Endothelial cell of umbilical vein (primary cell): Measurements from ENCODE around the gene CHRNA5. TPM values are rescaled to one million over a fixed set of nuclear protein-coding genes. Genes with fewer than 3 reads are reported as not detected.

Experiments
- BruUV-seq: library from RNA; stranded (reverse); fragments of 400-500 nt; replicated peaks from 2 replicates; lab custom pipeline; 2021; lab: Mats Ljungman, UMichigan
- CTCF ChIA-PET: fragments of 300-600, 350-600 bp; sonication (Branson Sonifier 250); formaldehyde crosslinking; loops from one replicate; lab custom pipeline; 2021; ENCODE audit warnings: antibody characterized with exemption, inconsistent platforms; lab: Charles Lee
- POLR2A ChIA-PET: fragments of 300-600, 350-600 bp; sonication (Branson Sonifier 250); formaldehyde crosslinking; loops from one replicate; lab custom pipeline; 2021; ENCODE audit warnings: antibody characterized with exemption, inconsistent platforms; lab: Charles Lee
- DNase-seq: peaks from one replicate; pipeline ENCODE4 v3.0.0-alpha.2; 2011; ENCODE audit warnings: low read depth, low spot score
- FAIRE-seq: peaks from 2 replicates; lab custom pipeline; 2011; peaks lifted over from hg19 to GRCh38; lab: Jason Lieb, UNC
- H2AFZ ChIP-seq: 2 replicates; pipeline ENCODE4 v1.6.0; 2012; ENCODE audit warnings: low read depth, low read length, control low read depth, inconsistent platforms
- H3K27ac ChIP-seq: 2 replicates; pipeline ENCODE4 v1.5.1; 2011; ENCODE audit warnings: low read depth, mild to moderate bottlenecking, control low read depth, low read length, moderate library complexity; ENCODE audit not compliant: insufficient read depth
- H3K27me3 ChIP-seq, 2 experiments: 2 replicates each; pipeline versions ENCODE4 v1.6.0 to v1.6.1; 2011; ENCODE audit warnings: low read length in 2 of 2, mixed read lengths in 1 of 2; ENCODE audit not compliant: control insufficient read depth in 2 of 2, insufficient read depth in 2 of 2
- H3K36me3 ChIP-seq, 2 experiments: 2 replicates in 1 of 2; 3 replicates in 1 of 2; pipeline ENCODE4 v1.5.1; 2011; ENCODE audit warnings: low read length in 2 of 2, mild to moderate bottlenecking in 1 of 2, moderate library complexity in 1 of 2; ENCODE audit not compliant: control insufficient read depth in 2 of 2, insufficient read depth in 2 of 2; ENCODE audit errors: extremely low read depth in 1 of 2
- H3K4me1 ChIP-seq: 3 replicates; pipeline ENCODE4 v1.5.1; 2011; ENCODE audit warnings: mild to moderate bottlenecking, low read length; ENCODE audit not compliant: control insufficient read depth, insufficient read depth; ENCODE audit errors: extremely low read depth
- H3K4me2 ChIP-seq: 2 replicates; pipeline ENCODE4 v1.6.1; 2011; ENCODE audit warnings: low read length, control low read depth, mixed read lengths; ENCODE audit not compliant: insufficient read depth
- H3K4me3 ChIP-seq, 3 experiments: fragments of 200-600 bp in 1 of 3; sonication (generic), shearing (Covaris generic) in 1 of 3; replicated peaks in 1 of 3; 2 replicates each; pipeline ENCODE4 v1.5.1; 2011 to 2016; ENCODE audit warnings: control low read depth in 3 of 3, low read length in 3 of 3, mild to moderate bottlenecking in 2 of 3, inconsistent platforms in 1 of 3, low read depth in 1 of 3, moderate library complexity in 1 of 3; ENCODE audit not compliant: insufficient read depth in 1 of 3
- H3K79me2 ChIP-seq: 2 replicates; pipeline ENCODE4 v1.6.0; 2012; ENCODE audit warnings: low read length, inconsistent platforms; ENCODE audit not compliant: control insufficient read depth, insufficient read depth
- H3K9ac ChIP-seq: replicated peaks from 2 replicates; pipeline ENCODE3; 2011; ENCODE audit warnings: low read length, control low read depth; ENCODE audit not compliant: insufficient read depth; ENCODE audit errors: extremely low read depth
- H3K9me1 ChIP-seq: replicated peaks from 3 replicates; pipeline ENCODE4 v1.6.0; 2011; ENCODE audit warnings: mild to moderate bottlenecking, low read length; ENCODE audit not compliant: control insufficient read depth, insufficient read depth; ENCODE audit errors: extremely low read depth
- H3K9me3 ChIP-seq: replicated peaks from 2 replicates; pipeline ENCODE4 v1.5.1; 2012; ENCODE audit warnings: low read length, inconsistent platforms; ENCODE audit not compliant: control insufficient read depth, insufficient read depth
- H4K20me1 ChIP-seq: replicated peaks from 2 replicates; pipeline ENCODE3; 2011; ENCODE audit warnings: mild to moderate bottlenecking, low read length; ENCODE audit not compliant: control insufficient read depth, insufficient read depth; ENCODE audit errors: extremely low read depth
- CTCF ChIP-seq, 2 donors: IDR thresholded peaks; 1 replicate in 1 of 2; 2 replicates in 1 of 2; pipeline ENCODE4 v1.5.1; 2011; ENCODE audit warnings: low read length in 2 of 2, mild to moderate bottlenecking in 2 of 2, moderate library complexity in 2 of 2, control low read depth in 1 of 2, inconsistent platforms in 1 of 2, low read depth in 1 of 2; ENCODE audit not compliant: insufficient read depth in 1 of 2; ENCODE audit errors: extremely low read depth in 1 of 2
- EZH2 ChIP-seq: IDR thresholded peaks from 2 replicates; pipeline ENCODE4 v1.6.1; 2012; ENCODE audit warnings: borderline replicate concordance, low read depth, mild to moderate bottlenecking, moderate library complexity, low read length, inconsistent platforms; ENCODE audit not compliant: severe bottlenecking
- FOS ChIP-seq: IDR thresholded peaks from 2 replicates; pipeline ENCODE4 v1.6.1; 2011; ENCODE audit warnings: mild to moderate bottlenecking, low read length, moderate library complexity, borderline replicate concordance; ENCODE audit not compliant: insufficient read depth
- GATA2 ChIP-seq: IDR thresholded peaks from 2 replicates; pipeline ENCODE4 v1.7.0; 2011; ENCODE audit warnings: low read depth, mild to moderate bottlenecking, moderate library complexity, mixed read lengths, low read length; ENCODE audit not compliant: insufficient read length, insufficient read depth
- JUN ChIP-seq: IDR thresholded peaks from 2 replicates; pipeline ENCODE4 v1.6.1; 2011; ENCODE audit warnings: borderline replicate concordance, low read depth; ENCODE audit not compliant: insufficient read length, insufficient read depth
- MAX ChIP-seq: IDR thresholded peaks from 2 replicates; pipeline ENCODE4 v1.6.1; 2011; ENCODE audit not compliant: insufficient read depth, insufficient read length
- MYC ChIP-seq: IDR thresholded peaks from one replicate; pipeline ENCODE4 v1.6.1; 2011; ENCODE audit warnings: mild to moderate bottlenecking, low read depth, low read length
- POLR2A ChIP-seq: IDR thresholded peaks from 2 replicates; pipeline ENCODE4 v1.6.1; 2012; ENCODE audit warnings: low read depth, mild to moderate bottlenecking, control low read depth, low read length
- POLR2AphosphoS5 ChIP-seq: IDR thresholded peaks from 2 replicates; pipeline ENCODE4 v1.6.1; 2012; ENCODE audit warnings: low read depth, mild to moderate bottlenecking, control low read depth, low read length, moderate library complexity; ENCODE audit not compliant: insufficient read depth
- dilution Hi-C: fragments of 300-500 bp; cut with MboI; formaldehyde crosslinking; loops from one replicate; pipeline ENCODE4 v1.15.0; 2019; ENCODE audit warnings: low sequenced_read_pairs; ENCODE audit not compliant: extremely low pct_ligation_motif_present
- intact Hi-C: fragments of 100-400 bp; cut with micrococcal nuclease; formaldehyde crosslinking; loops from one replicate; pipeline ENCODE4 v1.10.0; 2022
- polyA plus RNA-seq, 4 experiments: library from polyadenylated mRNA; depleted of rRNA in 3 of 4; stranded (reverse) in 3 of 4; unstranded in 1 of 4; fragments of >200 nt; gene quantifications; 2 replicates each; pipeline versions ENCODE4 v1.2.1 to v1.2.3, GENCODE V29; 2011 to 2012; ENCODE audit warnings: missing spikeins in 1 of 4
- total RNA-seq: library from RNA; stranded (reverse); gene quantifications from 2 replicates; pipeline ENCODE4 v1.2.3, GENCODE V29; 2021

CHRNA5 gene
- total and polyA plus RNA-seq, 2 donors (not counting 3 experiments of a cell fraction or from before 2014, with no cell fraction given), result 6.4 to 12.7 TPM

- intact Hi-C loops, result loop anchor here (1.0 kb wide), 1 partner anchor 26 kb away; the partner anchor contains the start of gene PSMA4
- TF ChIP-seq GATA2 (no peak), CTCF (IDR thresholded peaks at IDR 0.05; ENCODE audit: extremely low read depth in 1 of 2, insufficient read depth in 1 of 2, low read depth in 1 of 2, low read length in 2 of 2) (peak; percentile 17 to 23)
- Histone ChIP-seq H3K36me3 (no peaks in the 10 kb centered on the region), H2AFZ (peak overlapping the region; percentile 97), H3K9me3 (no peaks in the 10 kb centered on the region), H3K79me2 (no peaks in the 10 kb centered on the region), H4K20me1 (no peaks in the 10 kb centered on the region), H3K27me3 (peaks cover 2 to 7% of the 10 kb centered on the region in 2 experiments), H3K4me2 (peak overlapping the region; percentile 99), H3K9ac (peak overlapping the region; percentile 50), H3K27ac (no peak overlapping the region), H3K9me1 (no peaks in the 10 kb centered on the region), H3K4me3 (peak overlapping the region; percentile 66 to 95 (median 94)), H3K4me1 (peaks cover 12% of the 10 kb centered on the region)
- FAIRE-seq (peak; percentile 55), DNase-seq (peak; percentile 42)
- TSS peak; percentile 50 for BruUV-seq
- dilution Hi-C loops, result no loop called here
- ChIA-PET POLR2A (interaction anchor here (1.3 kb wide), 1 partner anchor 26 kb away, joined by 7 read pairs; the partner anchor contains the start of gene PSMA4), CTCF (interaction anchor here (1.0 to 2.5 kb wide), 11 partner anchors 8 to 307 kb away, joined by 3 to 27 read pairs (median 5); partner anchors contain the start of genes MORF4L1 and PSMA4)
Measured at GRCh38 chr15:78565951-78566774, 843 bp downstream of the CHRNA5 start.

GRCh38 chr15:78567531-78567930 lies 2.2 kb downstream of the CHRNA5 start:
- Histone ChIP-seq H4K20me1 (no peaks in the 10 kb centered on the region), H3K27ac (no peak overlapping the region), H3K9me1 (no peaks in the 10 kb centered on the region), H3K9ac (no peak overlapping the region), H3K4me1 (peaks cover 12% of the 10 kb centered on the region), H3K36me3 (no peaks in the 10 kb centered on the region), H3K27me3 (peaks cover 2 to 7% of the 10 kb centered on the region in 2 experiments), H3K9me3 (no peaks in the 10 kb centered on the region), H2AFZ (no peak overlapping the region), H3K79me2 (no peaks in the 10 kb centered on the region), H3K4me2 (no peak overlapping the region), H3K4me3 (no peak overlapping the region)
- no TSS peak for BruUV-seq
- POLR2A ChIA-PET, result interaction anchor here (0.7 kb wide), 1 partner anchor 358 kb away, joined by 4 read pairs; no protein-coding TSS in a partner anchor
- intact Hi-C loops (no loop called here), dilution Hi-C loops (no loop called here)
- FAIRE-seq, result no peak
- TF ChIP-seq MAX (no peak), JUN (no peak), POLR2A (no peak), POLR2AphosphoS5 (no peak), MYC (no peak), CTCF (IDR thresholded peaks at IDR 0.05; ENCODE audit: extremely low read depth in 1 of 2, insufficient read depth in 1 of 2, low read depth in 1 of 2, low read length in 2 of 2) (no peak), GATA2 (no peak), FOS (no peak), EZH2 (no peak)
- no peak for DNase-seq
- CTCF ChIA-PET, result no interaction called here
